A172 (cell line): Measurements from ENCODE around the gene SKAP2. TPM values are rescaled to one million over a fixed set of nuclear protein-coding genes. Genes with fewer than 3 reads are reported as not detected.

Source experiments
- DNase-seq: peaks from one replicate; pipeline ENCODE4 v3.0.0-alpha.2; 2015; ENCODE audit warnings: low spot score
- total RNA-seq: library from RNA; depleted of rRNA; stranded (reverse); fragments of >200 nt; shearing (Covaris generic); gene quantifications from 2 replicates; pipeline ENCODE4 v1.2.3, GENCODE V29; 2014

SKAP2 gene
- total RNA-seq, 1 experiment from 2014 or later = 36.4 TPM

GRCh38 chr7:26696161-26696560 lies 168.2 kb downstream of the SKAP2 start:
- DNase-seq = no peak

DNA sequence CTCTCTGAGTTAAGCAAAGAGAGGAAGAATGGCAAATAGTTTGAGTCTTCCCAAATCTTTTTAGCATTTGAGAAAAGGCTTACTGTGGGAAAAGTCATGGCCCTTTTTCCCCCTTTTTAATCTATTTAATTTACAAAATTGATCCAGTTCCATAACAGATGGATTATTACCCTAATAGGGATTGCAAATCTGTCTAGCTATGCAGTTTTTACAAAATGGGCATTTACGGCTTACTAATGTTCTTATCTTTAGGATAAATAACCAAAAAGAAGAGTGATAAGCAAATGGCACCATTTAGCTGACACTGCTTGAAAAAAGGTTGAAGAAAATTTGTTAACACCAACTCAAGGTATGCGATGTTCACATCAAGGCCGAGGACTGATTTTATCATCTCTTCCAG lies 169.7 kb downstream of the SKAP2 start:
- DNase-seq = no peak

- no peak for DNase-seq
Observed at GRCh38 chr7:26694141-26694540, 170.2 kb downstream of the SKAP2 start.

- no peak for DNase-seq
Observed at GRCh38 chr7:26691886-26692285, 172.5 kb downstream of the SKAP2 start.

DNA sequence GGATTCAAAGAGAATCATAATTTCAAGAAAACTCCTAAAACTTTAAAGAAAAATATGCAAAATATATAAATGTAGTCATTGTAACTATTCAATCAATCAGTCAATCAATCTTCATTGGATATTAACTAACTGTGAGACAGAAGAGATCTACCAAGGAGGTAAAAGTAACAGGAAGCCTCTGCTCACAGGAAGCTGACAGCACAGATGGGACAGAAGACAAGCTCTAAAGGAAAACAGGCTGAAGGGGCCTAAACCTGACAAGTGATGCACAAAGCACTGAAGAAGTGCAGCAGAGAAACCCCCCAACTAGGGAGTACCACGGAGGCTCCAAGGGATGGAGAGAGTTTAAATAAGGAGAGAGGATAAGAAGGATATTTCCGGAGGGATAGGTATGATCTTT lies 173.0 kb downstream of the SKAP2 start:
- no peak for DNase-seq

DNA sequence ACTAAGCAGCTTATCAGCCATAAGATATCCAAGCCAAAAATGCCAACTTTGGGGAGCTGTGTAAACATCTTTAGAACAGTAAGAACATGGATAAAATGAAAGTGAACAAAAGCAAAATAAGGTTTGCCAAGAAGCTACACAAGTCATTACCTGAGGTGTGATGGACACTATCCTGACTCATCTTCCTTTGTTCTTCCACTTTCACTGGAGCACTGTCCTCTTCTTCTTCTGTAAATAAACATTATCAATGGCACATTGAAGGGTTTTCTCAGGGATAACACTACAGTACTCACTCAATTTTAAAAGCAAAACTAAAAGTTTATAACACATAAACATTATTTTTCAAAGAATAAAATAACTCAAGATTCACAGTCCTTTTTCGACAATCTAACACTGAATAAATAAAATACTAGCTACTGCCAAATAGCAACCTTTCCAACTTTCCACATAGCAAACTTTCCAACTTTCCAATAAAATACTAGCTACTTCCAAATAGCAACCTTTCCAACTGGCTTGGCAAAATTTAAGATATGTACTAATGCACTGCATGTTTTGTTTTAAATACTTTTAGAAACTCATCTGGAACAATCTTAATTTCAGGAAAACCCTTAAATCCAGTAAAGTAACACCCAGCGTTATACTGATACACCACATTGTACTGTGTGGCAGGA lies 174.1 kb downstream of the SKAP2 start:
- DNase-seq = no peak

DNA sequence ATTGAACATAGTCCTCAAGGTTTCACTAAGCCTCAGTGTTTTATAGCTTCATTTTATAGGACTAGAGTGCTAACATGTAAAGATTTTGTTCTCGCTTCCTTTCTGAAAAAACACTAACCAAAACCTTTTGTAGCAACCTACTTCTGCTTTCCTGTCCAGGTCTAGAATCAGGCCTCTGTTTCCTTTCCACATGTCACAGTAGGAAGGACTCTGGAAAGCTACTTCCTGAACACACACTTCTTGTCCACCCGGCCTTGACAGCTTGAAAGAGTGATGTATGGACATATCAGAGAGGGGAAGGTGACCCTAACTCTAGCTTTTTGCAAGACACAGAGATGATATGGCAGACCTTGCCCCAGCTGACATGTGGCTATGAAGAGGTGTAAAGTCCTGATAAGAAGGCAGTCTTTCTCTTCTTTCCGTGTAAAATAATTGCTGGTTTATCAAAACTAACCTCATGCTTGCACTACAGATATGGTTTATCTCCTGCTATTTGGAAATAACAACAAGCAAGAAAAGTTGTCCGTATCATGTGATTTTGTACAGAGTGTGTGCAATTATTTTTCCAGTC lies 175.4 kb downstream of the SKAP2 start:
- DNase-seq = no peak

DNA sequence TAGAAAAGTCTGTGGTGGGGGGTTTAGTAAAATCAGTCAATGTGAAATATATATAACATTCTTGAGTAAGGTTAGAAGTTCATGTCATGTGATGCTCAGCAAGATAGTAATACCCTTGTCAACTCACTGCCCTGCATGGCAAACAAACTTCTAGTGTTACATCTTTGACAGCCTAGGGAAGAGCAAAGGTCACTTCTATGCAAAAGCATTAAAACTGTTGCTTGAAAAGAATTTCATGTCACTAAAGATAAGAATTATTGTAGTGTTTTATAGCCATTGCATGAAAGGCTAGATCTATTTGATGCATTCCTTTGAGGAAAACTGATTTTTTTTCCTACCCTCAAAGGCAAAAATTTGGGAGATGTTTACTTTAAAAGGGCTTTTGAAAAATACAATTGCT lies 176.0 kb downstream of the SKAP2 start:
- no peak for DNase-seq

- no peak for DNase-seq
Observed at GRCh38 chr7:26687032-26687431, 177.4 kb downstream of the SKAP2 start.

GRCh38 chr7:26686448-26686981 lies 177.9 kb downstream of the SKAP2 start:
- peak; percentile 48 for DNase-seq

GRCh38 chr7:26685606-26686005 lies 178.8 kb downstream of the SKAP2 start:
- DNase-seq = no peak

- no peak for DNase-seq
Observed at GRCh38 chr7:26684447-26684846, 179.9 kb downstream of the SKAP2 start.

DNA sequence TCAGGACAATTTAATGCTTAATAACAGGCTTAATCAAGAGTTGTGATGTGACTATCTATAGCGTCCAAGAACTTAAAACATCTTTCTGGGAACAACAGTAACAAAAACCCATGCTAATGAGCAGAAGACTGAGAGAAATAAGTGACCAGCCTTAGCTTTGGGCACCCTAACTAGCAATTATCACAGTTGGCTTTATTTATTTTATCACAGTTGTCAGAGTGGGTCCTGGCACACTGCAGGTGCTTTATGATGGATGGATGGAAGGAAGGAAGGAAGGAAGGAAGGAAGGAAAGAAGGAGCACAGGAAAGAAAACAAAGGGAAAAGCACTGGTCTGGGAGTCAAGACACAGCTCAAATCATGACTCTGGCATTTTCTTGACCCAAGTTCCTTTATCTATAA lies 181.1 kb downstream of the SKAP2 start:
- no peak for DNase-seq

DNA sequence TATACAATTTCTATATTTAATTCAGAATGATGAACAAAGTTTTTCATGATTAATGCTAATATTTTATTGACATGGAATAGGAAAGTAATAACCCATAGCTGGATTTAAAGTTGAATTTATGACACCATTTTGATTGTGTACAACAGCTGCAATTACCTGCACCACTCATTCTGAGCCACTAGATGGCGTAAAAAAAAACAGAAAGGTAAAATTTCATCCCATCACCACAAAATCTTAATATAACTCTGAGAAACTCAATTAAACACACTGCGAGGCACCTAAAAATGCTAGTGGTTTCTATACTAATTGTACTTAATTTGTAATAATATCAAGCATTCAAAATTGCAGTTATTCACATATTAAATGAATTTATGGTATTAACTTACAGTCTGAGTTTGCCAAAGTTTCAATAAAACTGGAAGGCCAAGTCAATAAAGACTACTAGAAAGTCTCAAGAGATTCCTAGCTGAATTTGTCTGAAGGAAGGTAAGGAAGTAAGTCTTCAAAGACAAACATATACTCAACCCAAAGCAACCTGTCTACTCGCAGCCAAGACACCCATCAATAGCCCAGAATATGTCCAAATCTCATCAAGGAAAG lies 182.5 kb downstream of the SKAP2 start:
- peak; percentile 22 for DNase-seq

GRCh38 chr7:26680587-26680986 lies 183.8 kb downstream of the SKAP2 start:
- no peak for DNase-seq

DNA sequence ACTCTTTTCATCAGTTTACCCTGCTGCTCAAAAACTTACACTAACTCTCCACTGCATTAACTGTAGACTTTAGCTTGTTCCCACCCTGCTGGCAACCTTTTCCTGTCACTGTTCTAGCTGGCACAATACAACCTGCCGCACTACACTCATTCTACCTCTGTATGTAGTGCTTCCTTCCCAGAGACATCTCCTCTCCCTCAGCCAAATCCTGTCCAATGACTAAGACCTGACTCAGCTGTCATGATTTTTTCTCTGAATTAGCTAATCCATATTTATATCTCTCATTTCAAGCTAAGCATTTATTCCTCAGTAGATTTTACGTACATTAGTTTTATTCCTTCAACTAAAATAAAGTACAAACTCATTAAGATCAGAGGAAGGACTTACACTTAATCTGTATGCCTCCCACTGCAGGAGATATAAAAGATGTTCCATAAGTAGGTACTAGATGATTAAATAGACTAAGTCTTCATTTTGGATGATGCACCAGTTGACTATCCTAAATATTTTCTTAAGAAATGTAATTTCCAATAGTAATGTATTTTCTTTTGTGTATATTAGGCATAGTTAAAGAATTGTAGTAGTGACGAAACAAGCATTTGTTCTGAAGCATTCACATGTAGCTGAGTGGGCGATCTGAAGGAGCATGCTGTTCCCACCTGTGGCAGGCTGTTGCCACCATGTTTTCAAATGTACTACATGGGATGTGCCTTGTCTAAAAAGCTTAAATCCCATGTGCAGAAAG lies 189.1 kb downstream of the SKAP2 start:
- DNase-seq = peak; percentile 63

DNA sequence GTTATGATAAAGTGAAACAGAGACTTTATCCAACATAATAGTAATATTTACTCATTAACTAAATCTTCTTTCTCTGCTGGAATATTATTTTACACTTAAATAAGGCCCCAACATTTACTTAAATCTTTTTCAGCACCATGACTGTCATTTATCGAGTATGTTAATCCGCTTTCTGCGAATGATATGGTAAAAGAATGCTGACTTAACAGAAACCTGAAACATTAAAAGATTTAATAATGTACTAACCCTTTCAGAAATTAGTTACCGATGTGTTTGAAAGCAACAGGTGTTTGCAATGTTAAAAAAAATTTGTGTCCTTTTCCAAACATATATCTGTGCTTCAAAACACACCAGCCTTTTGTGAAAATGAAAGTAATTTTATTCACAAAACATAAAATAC lies 190.5 kb downstream of the SKAP2 start:
- no peak for DNase-seq

GRCh38 chr7:26673271-26673670 lies 191.1 kb downstream of the SKAP2 start:
- DNase-seq = no peak

GRCh38 chr7:26670841-26671240 lies 193.5 kb downstream of the SKAP2 start:
- no peak for DNase-seq

GRCh38 chr7:26670290-26670689 lies 194.1 kb downstream of the SKAP2 start:
- no peak for DNase-seq

- no peak for DNase-seq
Observed at GRCh38 chr7:26668821-26669220, 195.6 kb downstream of the SKAP2 start.

- peak; percentile 97 for DNase-seq
Observed at GRCh38 chr7:26667514-26668133, 196.8 kb downstream of the SKAP2 start.
